NCI-H748 treated with DMSO at 0.1 percent for 48 hours (cell line): ENCODE data around the gene CD33.
"Not testable (repeated sequence)": the region's sequence is repeated elsewhere in the genome, so short reads cannot be mapped to it uniquely, and the experiment has no call there.

Experiments
- DNase-seq: peaks from one replicate; lab custom pipeline; 2025; lab: John Stamatoyannopoulos, UW

CD33 gene

DNA sequence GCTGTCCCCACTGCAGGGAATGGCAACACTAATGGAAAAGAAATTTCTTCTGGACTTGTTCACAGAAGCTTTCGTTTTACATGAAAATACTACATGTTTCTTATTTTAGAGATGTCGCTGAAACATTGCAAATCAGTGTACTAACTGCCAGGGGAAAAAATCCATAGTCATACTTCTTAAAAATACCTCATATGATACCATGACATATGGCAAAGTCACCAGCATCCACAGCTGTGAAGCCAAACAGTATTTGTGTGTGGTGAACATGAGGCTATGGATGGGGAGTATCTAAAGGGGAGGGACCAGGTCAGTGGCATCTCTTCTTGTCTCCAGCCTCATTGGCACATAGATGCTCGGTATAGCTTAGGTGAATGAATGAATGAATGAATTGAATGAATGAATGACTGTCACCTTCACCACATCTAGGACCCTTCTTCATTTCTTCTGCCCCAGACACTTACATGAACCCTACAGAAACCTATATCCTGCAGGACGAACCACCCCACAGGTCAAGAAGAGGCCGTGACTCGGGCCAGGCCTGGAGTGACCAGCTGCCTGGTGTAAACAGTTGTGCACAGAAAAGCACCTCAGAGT lies 14.6 kb upstream of the CD33 start:
- no peak for DNase-seq

GRCh38 chr19:51210874-51211361 lies 14.0 kb upstream of the CD33 start:
- DNase-seq, result not testable (repeated sequence)

DNA sequence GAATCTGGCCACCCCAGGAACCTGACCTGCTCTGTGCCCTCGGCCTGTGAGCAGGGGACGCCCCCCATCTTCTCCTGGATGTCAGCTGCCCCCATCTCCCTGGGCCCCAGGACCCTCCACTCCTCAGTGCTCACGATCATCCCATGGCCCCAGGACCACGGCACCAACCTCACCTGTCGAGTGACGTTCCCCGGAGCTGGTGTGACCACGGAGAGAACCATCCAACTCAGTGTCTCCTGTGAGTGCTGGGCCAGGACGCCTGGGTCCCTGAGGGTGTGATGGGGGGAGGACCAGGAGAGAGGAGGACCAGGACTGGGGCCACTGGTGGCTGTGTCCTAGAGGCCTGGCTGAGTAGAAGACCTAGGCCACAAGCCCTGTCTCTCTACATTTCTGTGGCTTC lies 13.0 kb upstream of the CD33 start:
- DNase-seq, result no peak

- no peak for DNase-seq
Measured at GRCh38 chr19:51219307-51219706, 5.6 kb upstream of the CD33 start.

DNA sequence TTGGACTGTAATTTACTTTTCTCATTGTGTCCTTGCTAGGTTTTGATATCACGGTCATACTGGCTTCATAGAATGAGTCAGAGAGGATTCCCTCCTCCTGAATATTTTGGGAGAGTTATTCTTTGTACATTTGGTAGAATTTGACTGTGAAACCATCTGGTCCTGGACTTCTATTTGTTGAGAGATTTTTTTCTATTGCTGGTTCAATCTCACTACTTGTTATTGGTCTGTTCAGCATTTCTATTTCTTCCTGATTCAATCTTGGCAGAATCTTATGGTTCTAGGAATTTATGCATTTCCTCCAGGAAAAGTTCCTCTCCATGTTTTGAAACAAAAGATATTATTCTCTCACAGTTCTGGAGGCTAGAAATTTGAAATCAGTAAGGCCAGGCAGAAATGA lies 4.9 kb upstream of the CD33 start:
- no peak for DNase-seq

- no peak for DNase-seq
Measured at GRCh38 chr19:51220996-51221395, 3.9 kb upstream of the CD33 start.

DNA sequence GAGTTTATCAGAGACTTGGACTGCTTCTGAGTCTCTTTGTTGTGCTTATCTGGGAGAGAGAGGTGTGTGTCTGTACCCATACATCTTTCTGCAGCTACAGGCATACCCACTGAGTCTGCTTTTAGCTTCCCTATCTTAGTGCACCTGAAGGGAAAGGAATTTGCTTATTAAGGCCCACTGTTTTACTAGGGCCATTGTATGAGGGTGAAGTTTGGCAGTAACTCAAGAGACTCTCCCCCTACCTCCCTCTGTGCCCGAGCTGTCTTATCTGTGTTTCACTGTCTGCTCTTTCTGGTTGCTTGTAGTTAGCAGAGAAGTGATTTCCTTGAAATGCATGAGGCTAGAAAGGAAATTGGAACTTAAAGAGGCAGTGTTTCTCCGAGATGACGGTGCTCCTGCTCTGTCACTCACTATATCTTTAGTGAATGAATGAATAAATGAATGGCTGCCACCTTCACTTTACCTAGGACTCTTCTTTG lies 678 bp upstream of the CD33 start:
- DNase-seq, result no peak

GRCh38 chr19:51226067-51226466 lies 1.2 kb downstream of the CD33 start:
- no peak for DNase-seq

GRCh38 chr19:51227326-51227725 lies 2.4 kb downstream of the CD33 start:
- no peak for DNase-seq

GRCh38 chr19:51227966-51228365 lies 3.1 kb downstream of the CD33 start:
- no peak for DNase-seq

GRCh38 chr19:51240866-51241265 lies 16.0 kb downstream of the CD33 start:
- no peak for DNase-seq

DNA sequence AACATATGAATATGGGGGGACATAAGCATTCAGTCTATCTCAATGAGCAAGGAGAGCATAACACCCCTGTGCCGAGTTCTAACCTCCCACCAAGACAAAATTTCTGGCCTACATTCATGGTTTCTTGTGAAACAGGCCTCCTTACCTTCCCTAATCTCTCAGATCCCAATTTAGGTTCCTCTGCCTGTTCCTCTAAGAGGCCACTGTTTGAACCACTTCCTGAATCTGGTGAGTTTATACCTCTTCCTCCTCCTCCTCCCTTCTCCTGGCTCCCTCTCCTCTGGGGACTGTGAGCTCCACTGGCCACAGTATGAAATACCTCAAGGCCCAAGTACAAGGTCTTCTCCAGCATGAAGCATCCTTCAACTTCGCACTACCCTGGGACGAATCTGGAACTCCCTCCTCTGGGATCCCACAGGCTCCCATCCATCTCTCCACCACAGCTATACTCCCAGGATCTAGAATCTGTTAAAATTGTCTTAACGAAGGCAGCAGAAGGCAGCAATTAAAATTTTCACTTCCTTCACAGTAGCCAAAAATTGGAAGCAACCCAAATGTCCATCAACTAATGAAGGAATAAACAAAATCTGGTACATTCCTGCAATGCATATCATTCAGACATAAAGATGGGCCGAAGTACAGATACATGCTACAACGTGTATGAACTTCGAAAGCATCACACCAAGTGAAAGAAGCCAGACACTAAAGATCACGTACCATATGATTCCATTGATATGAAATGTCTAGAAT lies 18.2 kb downstream of the CD33 start:
- DNase-seq, result no peak

GRCh38 chr19:51246164-51246552 lies 21.3 kb downstream of the CD33 start:
- no peak for DNase-seq

GRCh38 chr19:51247972-51248590 lies 23.2 kb downstream of the CD33 start:
- no peak for DNase-seq

GRCh38 chr19:51250786-51251467 lies 26.0 kb downstream of the CD33 start, which contains the start of gene SIGLECL1:
Gene SIGLECL1 (plus strand): TSS chr19:51251080. CDS start chr19:51264073, 12,993 bp downstream.
- DNase-seq, result no peak

- DNase-seq, result no peak
Measured at GRCh38 chr19:51251468-51251820, 26.6 kb downstream of the CD33 start.

GRCh38 chr19:51252306-51253079 lies 27.6 kb downstream of the CD33 start:
- no peak for DNase-seq

DNA sequence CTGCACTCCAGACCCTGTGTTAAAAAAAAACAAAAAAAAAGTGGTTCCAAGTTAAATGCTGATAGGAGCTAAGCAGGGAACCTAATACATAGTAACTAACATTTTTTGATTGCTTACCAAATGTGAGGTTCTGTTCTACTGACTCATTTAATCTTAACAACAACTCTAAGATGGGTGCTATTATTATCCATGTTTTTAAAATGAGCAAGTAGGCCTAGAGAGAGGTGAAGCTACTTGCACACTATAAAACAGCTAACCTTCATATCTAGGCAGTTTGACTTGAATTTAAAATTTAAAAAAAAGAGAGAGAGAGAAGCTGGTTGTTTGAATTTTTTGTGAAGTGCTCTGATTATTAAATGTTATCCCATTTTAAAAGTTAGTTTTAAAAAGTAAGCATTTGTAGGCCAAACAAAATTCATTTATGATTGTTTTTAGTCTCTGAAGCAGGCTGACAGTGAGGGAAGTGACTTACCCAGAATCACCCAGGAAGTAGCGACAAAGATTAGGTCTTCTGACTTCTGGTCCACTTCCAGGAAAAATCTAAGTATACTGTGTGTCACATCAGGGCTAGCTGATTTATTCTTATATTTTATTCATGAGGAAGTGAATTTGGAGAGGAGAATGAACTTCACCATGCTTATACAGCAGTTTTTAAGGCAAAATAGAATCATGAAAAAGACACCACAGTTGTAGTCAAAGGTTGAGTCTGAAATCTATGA lies 28.4 kb downstream of the CD33 start:
- DNase-seq, result no peak

GRCh38 chr19:51256155-51256625 lies 31.3 kb downstream of the CD33 start:
- DNase-seq, result no peak

- no peak for DNase-seq
Measured at GRCh38 chr19:51257471-51257870, 32.6 kb downstream of the CD33 start.
